Mammary epithelial cell (primary cell): ENCODE measurements around the gene BPIFB1.

ENCODE experiments used
- EZH2 ChIP-seq: IDR thresholded peaks from 2 replicates; pipeline ENCODE4 v1.6.1; 2012; ENCODE audit warnings: low read length, inconsistent platforms, borderline replicate concordance
- TF ChIP-seq, protein P1 (sequence below), 2 donors: IDR thresholded peaks in 1 of 2; conservative IDR thresholded peaks in 1 of 2; 2 replicates each; pipeline ENCODE4 v1.5.1; 2011 to 2012; ENCODE audit warnings: inconsistent platforms in 2 of 2, low read length in 2 of 2, mild to moderate bottlenecking in 2 of 2, control low read depth in 1 of 2, low read depth in 1 of 2; ENCODE audit not compliant: insufficient read depth in 1 of 2; ENCODE audit errors: extremely low read depth in 1 of 2

DNA sequence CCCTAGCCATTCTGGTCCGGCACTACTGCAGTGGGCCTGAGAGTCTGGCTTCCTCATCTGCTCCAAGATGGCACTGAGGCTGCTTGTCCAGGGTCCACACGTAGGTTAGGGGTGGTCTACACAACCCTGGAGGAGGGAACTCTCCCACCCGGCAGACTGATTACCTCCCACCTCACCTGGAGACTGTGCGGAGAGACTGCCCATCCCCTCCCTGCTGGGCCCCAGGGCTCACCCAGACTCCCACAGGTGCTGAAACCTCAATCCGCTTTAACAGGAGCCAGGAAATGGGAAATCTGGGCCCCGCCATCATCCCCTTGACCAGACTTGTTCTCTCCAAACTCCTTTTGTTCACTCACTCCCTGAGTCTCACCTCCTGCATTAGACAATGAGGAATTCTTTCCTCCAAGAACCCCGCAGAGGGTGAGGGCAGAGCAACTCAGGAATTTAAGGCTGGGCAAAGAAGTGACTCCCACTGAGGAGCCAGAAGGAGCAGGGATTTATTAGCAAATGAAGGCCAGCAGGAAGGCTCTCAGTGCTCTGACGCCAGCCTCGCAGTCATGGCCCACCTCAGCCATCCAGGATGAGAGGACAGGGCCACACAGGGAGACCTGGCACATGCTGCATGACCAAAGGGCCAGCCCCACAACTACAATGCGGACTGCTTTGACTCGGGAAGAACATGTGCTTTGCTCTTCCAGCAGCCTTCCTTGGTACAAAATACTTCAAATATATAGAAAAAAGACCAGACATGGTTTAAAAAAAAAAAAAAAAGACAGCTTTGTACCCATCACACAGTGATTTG is 65.3 kb downstream of the BPIFB1 start:
- TF ChIP-seq, protein P1, sequence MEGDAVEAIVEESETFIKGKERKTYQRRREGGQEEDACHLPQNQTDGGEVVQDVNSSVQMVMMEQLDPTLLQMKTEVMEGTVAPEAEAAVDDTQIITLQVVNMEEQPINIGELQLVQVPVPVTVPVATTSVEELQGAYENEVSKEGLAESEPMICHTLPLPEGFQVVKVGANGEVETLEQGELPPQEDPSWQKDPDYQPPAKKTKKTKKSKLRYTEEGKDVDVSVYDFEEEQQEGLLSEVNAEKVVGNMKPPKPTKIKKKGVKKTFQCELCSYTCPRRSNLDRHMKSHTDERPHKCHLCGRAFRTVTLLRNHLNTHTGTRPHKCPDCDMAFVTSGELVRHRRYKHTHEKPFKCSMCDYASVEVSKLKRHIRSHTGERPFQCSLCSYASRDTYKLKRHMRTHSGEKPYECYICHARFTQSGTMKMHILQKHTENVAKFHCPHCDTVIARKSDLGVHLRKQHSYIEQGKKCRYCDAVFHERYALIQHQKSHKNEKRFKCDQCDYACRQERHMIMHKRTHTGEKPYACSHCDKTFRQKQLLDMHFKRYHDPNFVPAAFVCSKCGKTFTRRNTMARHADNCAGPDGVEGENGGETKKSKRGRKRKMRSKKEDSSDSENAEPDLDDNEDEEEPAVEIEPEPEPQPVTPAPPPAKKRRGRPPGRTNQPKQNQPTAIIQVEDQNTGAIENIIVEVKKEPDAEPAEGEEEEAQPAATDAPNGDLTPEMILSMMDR (conservative IDR thresholded peaks at IDR 0.05 in 1 of 2, IDR thresholded peaks at IDR 0.05 in 1 of 2; ENCODE audit: extremely low read depth in 1 of 2, insufficient read depth in 1 of 2, low read depth in 1 of 2, low read length in 2 of 2) = no peak
- TF ChIP-seq EZH2 = no peak
